Stomach (tissue), 9 donors: ENCODE results near the gene CD48. TPM values are rescaled to one million over a fixed set of nuclear protein-coding genes. Genes with fewer than 3 reads are reported as not detected.

Experiments used
- DNase-seq, 2 donors: peaks; one replicate each; pipeline versions ENCODE4 v3.0.0 to v3.0.0-alpha.2; 2013 to 2019
- H3K27ac ChIP-seq, 5 donors: fragments of 200-600 bp in 4 of 5; sonication (generic) in 4 of 5; one replicate each; pipeline ENCODE4 v1.5.1; 2013 to 2019; ENCODE audit warnings: mild to moderate bottlenecking in 1 of 5, moderate library complexity in 1 of 5
- H3K27me3 ChIP-seq, 3 donors: fragments of 200-600 bp; sonication (generic); one replicate each; pipeline ENCODE4 v1.5.1; 2017 to 2019; ENCODE audit warnings: mixed run types in 1 of 3
- H3K36me3 ChIP-seq, 4 donors: fragments of 200-600 bp; sonication (generic); 1 replicate in 3 of 4; 2 replicates in 1 of 4; pipeline ENCODE4 v1.5.1; 2016 to 2019
- H3K4me1 ChIP-seq, 4 donors: fragments of 200-600 bp; sonication (generic); one replicate each; pipeline ENCODE4 v1.5.1; 2016 to 2019
- H3K4me3 ChIP-seq, 4 donors: fragments of 200-600 bp; sonication (generic) in 3 of 4; one replicate each; pipeline ENCODE4 v1.5.1; 2016 to 2019; ENCODE audit warnings: mild to moderate bottlenecking in 1 of 4
- H3K9me3 ChIP-seq, 4 donors: fragments of 200-600 bp; sonication (generic); one replicate each; pipeline ENCODE4 v1.5.1; 2016 to 2019
- CTCF ChIP-seq, 7 experiments: fragments of 450-650 bp in 4 of 7; fragments of 200-600 bp in 3 of 7; sonication (generic) in 3 of 7; IDR thresholded peaks; one replicate each; pipeline ENCODE4 v1.5.1; 2016 to 2019; ENCODE audit warnings: antibody characterized with exemption in 7 of 7, control low read depth in 2 of 7, mild to moderate bottlenecking in 1 of 7
- EP300 ChIP-seq: sonication (generic); formaldehyde crosslinking; IDR thresholded peaks from one replicate; pipeline ENCODE4 v1.6.1; 2017; ENCODE audit warnings: antibody characterized with exemption
- POLR2A ChIP-seq, 4 donors: fragments of 450-650 bp; IDR thresholded peaks; one replicate each; pipeline ENCODE4 v1.6.1; 2016; ENCODE audit warnings: antibody characterized with exemption in 4 of 4, control low read depth in 2 of 4, mild to moderate bottlenecking in 1 of 4, moderate library complexity in 1 of 4
- POLR2AphosphoS5 ChIP-seq, 3 donors: sonication (generic); formaldehyde crosslinking; IDR thresholded peaks; one replicate each; pipeline ENCODE4 v1.6.1; 2016; ENCODE audit warnings: antibody characterized with exemption in 3 of 3
- WGBS, 5 donors: extraction: QIAGEN DNeasy Blood & Tissue Kit in 3 of 5; methylation state at CpG; one replicate each; pipeline versions ENCODE4 v1.1.5 to v1.1.7; 2013 to 2018; 5-methylcytosine and 5-hydroxymethylcytosine counted together
- intact Hi-C: fragments of 100-400 bp; cut with DNase I; formaldehyde crosslinking; loops from one replicate; pipeline ENCODE4 v1.15.1; 2023; ENCODE audit warnings: low total_unique reads
- polyA plus RNA-seq, 3 donors: library from polyadenylated mRNA; stranded (reverse); fragments of 200-250 nt; gene quantifications; one replicate each; pipeline ENCODE4 v1.2.3, GENCODE V29; 2013
- total RNA-seq, 5 donors: library from RNA; depleted of rRNA; stranded (reverse); fragments of >200 nt; gene quantifications; one replicate each; pipeline versions ENCODE4 v1.1.0 to v1.2.3, GENCODE V29; 2014 to 2016
- donor health status: healthy with polysubstance abuse.
- donor health status: Bipolar disorder and iron deficiency.
- donor health status: healthy.

CD48 gene
- total and polyA plus RNA-seq, 8 donors = 0.58 to 23.7 (median 8.8) TPM; not detected in 2

GRCh38 chr1:160723332-160723731, 11.7 kb upstream of the CD48 start:
- Histone ChIP-seq H3K9me3 (no peaks in the 10 kb centered on the region), H3K27ac (no peak overlapping the region), H3K27me3 (no peaks in the 10 kb centered on the region), H3K4me1 (peaks cover 0 to 14% (median 3%) of the 10 kb centered on the region in 4 donors), H3K36me3 (no peaks in the 10 kb centered on the region), H3K4me3 (no peak overlapping the region)
- TF ChIP-seq EP300 (no peak), POLR2AphosphoS5 (IDR thresholded peaks at IDR 0.05) (no peak)
- WGBS, 5 donors = 73 to 89% (median 78%) methylated on average over 2 of the region's 2 CpGs
- DNase-seq = no peak
- intact Hi-C loops = loop anchor here (10.0 kb wide), 1 partner anchor 101 kb away; no protein-coding TSS in a partner anchor

- Histone ChIP-seq H3K9me3 (no peaks in the 10 kb centered on the region), H3K36me3 (no peaks in the 10 kb centered on the region), H3K27me3 (no peaks in the 10 kb centered on the region), H3K4me3 (no peak overlapping the region), H3K27ac (no peak overlapping the region), H3K4me1 (peaks cover 0 to 14% (median 3%) of the 10 kb centered on the region in 4 donors)
- no peak for DNase-seq
- TF ChIP-seq CTCF (IDR thresholded peaks at IDR 0.05) = no peak
- intact Hi-C loops = loop anchor here (10.0 kb wide), 1 partner anchor 102 kb away; no protein-coding TSS in a partner anchor
- 77 to 88% (median 82%) methylated on average over 10 of the region's 10 CpGs for WGBS, 5 donors
Observed at GRCh38 chr1:160722726-160723125, 11.1 kb upstream of the CD48 start.

GRCh38 chr1:160721473-160721872, 9.9 kb upstream of the CD48 start:
- intact Hi-C loops = loop anchor here (10.0 kb wide), 1 partner anchor 103 kb away; no protein-coding TSS in a partner anchor
- no peaks in the 10 kb centered on the region for H3K27me3 ChIP-seq
- DNase-seq = no peak
- no peaks in the 10 kb centered on the region for H3K9me3 ChIP-seq
- TF ChIP-seq CTCF (IDR thresholded peaks at IDR 0.05) (no peak), POLR2A (IDR thresholded peaks at IDR 0.05) (no peak), EP300 (no peak), POLR2AphosphoS5 (IDR thresholded peaks at IDR 0.05) (no peak)
- H3K36me3 ChIP-seq = no peaks in the 10 kb centered on the region
- H3K4me1 ChIP-seq = peaks cover 0 to 5% (median under 1%) of the 10 kb centered on the region in 4 donors
- no peak overlapping the region for H3K4me3 ChIP-seq
- H3K27ac ChIP-seq = no peak overlapping the region

GRCh38 chr1:160720356-160721085, 8.9 kb upstream of the CD48 start:
- DNase-seq = no peak
- no peaks in the 10 kb centered on the region for H3K27me3 ChIP-seq
- intact Hi-C loops = loop anchor here (10.0 kb wide), 1 partner anchor 104 kb away; no protein-coding TSS in a partner anchor
- H3K4me3 ChIP-seq = no peak overlapping the region
- 79 to 85% (median 82%) methylated on average over 3 of the region's 3 CpGs for WGBS, 5 donors
- no peaks in the 10 kb centered on the region for H3K36me3 ChIP-seq
- TF ChIP-seq EP300 (no peak), POLR2A (IDR thresholded peaks at IDR 0.05) (no peak), CTCF (IDR thresholded peaks at IDR 0.05) (no peak), POLR2AphosphoS5 (IDR thresholded peaks at IDR 0.05) (no peak)
- H3K9me3 ChIP-seq = no peaks in the 10 kb centered on the region
- no peaks in the 10 kb centered on the region for H3K4me1 ChIP-seq
- no peak overlapping the region for H3K27ac ChIP-seq

- Histone ChIP-seq H3K36me3 (no peaks in the 10 kb centered on the region), H3K27me3 (no peaks in the 10 kb centered on the region), H3K4me1 (no peaks in the 10 kb centered on the region), H3K27ac (no peak overlapping the region), H3K9me3 (no peaks in the 10 kb centered on the region), H3K4me3 (no peak overlapping the region)
- intact Hi-C loops = no loop called here
- 41 to 58% (median 46%) methylated on average over 4 of the region's 4 CpGs for WGBS, 5 donors
- TF ChIP-seq POLR2A (IDR thresholded peaks at IDR 0.05) = no peak
- no peak for TF ChIP-seq EP300
- no peak for DNase-seq
Observed at GRCh38 chr1:160718210-160718609, 6.6 kb upstream of the CD48 start.
